ENCODE data around the gene ST6GALNAC3.

ST6GALNAC3 gene

DNA sequence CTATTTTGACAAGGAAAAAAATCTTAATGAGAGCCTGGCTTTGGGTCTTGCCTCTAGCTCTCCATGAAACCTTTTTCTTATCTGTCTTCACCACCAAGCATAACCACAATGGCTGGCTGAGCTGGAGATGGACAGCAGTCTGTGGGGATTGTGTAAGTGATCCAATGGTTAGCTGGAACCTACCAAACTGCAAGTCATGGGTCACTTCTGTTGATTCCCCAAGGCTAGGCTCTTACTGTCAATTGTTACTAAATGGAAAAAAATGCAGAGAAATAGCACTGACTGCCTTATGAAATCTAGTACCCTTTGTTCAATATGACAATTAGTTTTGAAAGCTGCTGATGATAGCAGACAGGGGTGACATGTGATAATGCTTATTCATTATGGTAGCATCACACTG is 359.0 kb downstream of the ST6GALNAC3 start:
- no peak for DNase-seq (ENCODE audit: low spot score)

DNA sequence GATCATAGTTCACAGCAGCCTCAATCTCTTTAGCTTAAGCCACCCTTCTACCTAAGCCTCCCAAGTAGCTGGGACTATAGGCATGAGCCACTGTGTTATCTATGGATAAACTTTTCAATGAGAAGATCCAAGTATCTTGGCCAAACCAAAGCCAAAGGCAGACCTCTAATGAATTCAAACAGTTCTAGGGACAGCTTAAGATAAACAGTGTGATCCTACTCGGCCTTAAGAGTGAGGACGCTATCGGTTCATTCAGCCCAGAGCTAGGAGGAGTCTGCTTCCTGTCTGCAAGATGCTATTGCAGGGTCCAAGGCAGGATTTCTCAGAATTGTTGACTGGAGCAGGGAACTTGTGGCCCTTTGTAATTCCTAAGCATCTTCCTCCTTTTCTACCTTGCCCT is 368.7 kb downstream of the ST6GALNAC3 start:
- DNase-seq (ENCODE audit: low spot score): no peak

DNA sequence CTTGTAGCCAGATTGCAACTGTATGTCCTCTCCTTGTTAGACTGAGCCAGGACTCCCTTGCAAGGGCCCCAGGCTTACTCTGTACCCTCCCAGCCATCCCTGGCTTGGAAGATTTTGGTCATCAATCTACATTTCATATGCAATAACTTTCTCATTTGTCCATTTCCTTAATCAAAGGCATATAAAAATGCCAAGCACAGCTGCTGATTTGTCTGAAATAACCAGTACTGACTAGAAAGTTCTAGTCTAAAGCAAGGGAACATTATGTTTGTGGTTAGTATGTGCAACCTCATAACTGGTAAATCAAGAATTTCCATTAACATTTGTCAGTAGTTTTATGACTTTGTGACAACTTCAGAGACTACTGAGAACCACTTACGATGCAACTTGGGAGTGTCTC is 370.2 kb downstream of the ST6GALNAC3 start:
- no peak for DNase-seq (ENCODE audit: low spot score)

DNA sequence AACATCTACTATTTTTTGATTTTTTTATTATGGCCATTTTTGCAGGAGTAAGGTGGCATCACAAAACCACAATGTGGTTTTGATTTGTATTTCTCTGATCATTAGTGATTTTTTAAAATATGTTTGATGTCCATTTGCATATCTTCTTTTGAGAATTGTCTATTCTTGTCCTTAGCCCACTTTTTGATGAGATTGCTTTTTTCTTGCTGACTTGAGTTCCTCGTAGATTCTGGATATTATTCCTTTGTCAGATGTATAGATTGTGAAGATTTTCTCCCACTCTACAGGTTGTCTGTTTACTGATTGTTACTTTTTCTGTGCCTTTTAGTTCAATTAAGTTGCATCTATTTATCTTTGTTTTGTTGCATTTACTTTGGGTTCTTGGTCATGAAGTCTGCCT is 375.7 kb downstream of the ST6GALNAC3 start:
- DNase-seq (ENCODE audit: low spot score): no peak

DNA sequence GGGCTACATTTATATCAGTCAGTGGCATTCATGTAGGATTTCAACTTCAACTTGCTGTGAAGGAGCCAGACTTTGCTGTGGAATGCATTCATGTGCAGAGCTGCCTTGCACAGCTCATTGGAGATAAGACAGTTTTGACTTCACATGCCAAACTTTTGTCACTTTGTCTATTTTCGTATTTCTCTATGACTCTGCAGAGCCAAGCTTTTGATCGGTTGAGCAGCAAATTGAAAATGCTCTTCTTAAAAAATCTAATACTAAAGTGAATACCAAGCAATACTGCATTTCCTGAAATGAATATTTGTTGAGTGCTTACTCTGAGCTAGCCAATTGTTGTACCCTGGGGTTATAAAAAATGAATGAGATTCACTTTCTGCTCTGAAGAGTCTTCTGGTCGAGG is 388.7 kb downstream of the ST6GALNAC3 start:
- DNase-seq (ENCODE audit: low spot score): no peak

GRCh38 chr1:76463849-76464248 is 389.3 kb downstream of the ST6GALNAC3 start:
- no peak for DNase-seq (ENCODE audit: low spot score)

- DNase-seq (ENCODE audit: low spot score): no peak
These were observed 390.5 kb downstream of the ST6GALNAC3 start for GRCh38 chr1:76465030-76465429.

DNA sequence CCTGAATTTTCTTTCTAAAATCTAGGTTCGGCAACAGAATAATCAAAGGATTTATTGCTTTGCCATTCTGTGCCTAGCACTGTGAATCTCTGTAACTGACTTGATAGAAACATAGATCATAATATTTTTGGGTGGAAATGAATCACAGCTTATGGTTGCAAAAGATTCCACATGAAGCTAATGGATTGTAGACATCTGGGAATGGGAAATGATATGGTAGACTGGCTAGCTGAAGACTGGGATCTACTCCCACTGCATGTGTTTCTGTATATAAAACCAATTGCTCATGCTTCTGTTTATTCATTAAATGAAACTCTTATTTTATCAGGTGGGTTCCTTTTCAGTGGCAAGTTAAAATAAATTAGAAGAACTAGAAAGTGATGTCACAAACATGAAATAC is 395.6 kb downstream of the ST6GALNAC3 start:
- DNase-seq (ENCODE audit: low spot score): no peak

DNA sequence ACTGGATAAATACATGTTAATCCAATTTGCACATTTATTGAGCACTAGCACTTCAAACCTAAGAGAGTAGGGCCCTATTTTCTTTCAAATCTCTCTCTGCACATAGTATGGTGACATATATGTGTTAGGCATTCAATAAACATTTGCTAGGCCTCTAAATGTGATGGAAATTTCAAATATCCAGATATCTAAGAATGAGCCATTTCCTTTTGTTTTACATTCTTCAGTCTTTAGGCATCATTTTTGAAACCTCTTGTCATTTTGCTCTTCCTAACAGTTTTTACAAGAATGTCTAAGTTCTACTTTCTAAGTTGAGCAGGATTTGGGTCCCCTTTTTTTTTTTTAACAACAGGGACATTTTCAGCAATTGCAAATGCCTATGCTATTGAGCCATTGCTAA is 397.0 kb downstream of the ST6GALNAC3 start:
- DNase-seq (ENCODE audit: low spot score): no peak

DNA sequence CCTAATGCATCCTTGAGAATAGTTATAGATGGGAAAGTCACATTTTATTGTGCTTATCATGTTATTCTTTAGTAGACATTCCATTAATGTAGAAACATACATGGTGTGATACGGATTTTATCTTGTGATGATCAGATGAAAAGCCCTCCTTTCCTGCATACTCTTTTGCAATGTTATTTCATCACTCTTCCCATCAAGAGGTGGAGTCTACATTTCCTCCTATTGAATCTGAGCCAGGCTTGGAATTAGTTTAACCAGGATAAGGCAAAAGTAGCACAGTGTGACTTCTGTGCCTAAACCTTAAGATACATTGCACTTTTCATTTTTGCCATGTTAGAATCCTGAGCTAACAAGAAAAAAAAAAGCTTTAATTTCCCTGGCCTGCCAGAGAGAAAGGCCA is 399.0 kb downstream of the ST6GALNAC3 start:
- DNase-seq (ENCODE audit: low spot score): no peak

GRCh38 chr1:76474922-76475321 is 400.4 kb downstream of the ST6GALNAC3 start:
- DNase-seq (ENCODE audit: low spot score): no peak

GRCh38 chr1:76477156-76477555 is 402.6 kb downstream of the ST6GALNAC3 start:
- DNase-seq (ENCODE audit: low spot score): no peak

DNA sequence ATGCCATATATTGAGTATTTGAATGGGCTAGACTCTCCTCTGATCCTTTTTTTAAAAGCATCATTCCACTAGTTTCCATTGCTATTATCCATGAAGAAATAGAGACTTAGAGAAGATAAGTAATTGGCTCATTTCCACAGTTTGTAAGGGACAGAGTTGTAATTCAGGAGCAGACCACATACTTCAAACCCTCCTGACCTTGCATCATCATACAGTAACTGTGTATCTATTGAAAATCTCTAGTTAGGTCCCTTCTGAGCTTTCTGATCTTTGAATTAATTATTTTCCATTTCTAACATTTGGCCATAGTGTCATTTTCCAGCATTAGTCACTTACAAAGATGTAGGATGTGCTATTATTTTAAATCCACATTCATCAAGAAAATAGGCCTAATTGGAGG is 406.3 kb downstream of the ST6GALNAC3 start:
- no peak for DNase-seq (ENCODE audit: low spot score)

GRCh38 chr1:76481672-76482071 is 407.1 kb downstream of the ST6GALNAC3 start:
- no peak for DNase-seq (ENCODE audit: low spot score)

DNA sequence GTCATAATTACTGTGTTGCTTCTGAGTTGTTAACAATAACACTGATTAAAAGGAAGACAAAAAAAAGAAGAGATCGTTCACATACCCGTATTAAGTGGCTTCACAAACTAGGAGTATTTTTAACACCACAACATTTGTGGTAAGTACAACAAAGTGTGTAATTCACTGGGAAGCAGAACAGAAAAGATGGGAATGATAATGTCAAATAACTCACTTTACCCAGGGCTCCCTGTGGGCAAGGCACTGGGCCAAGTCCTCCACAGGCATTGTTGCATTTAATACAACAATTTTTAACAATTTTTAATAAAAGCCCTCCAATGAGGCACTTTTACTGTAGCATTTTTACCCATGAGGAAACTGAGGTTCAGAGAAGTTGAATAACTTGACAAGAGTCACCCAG is 407.7 kb downstream of the ST6GALNAC3 start:
- DNase-seq (ENCODE audit: low spot score): no peak

GRCh38 chr1:76491737-76492136 is 417.2 kb downstream of the ST6GALNAC3 start:
- no peak for DNase-seq (ENCODE audit: low spot score)

DNA sequence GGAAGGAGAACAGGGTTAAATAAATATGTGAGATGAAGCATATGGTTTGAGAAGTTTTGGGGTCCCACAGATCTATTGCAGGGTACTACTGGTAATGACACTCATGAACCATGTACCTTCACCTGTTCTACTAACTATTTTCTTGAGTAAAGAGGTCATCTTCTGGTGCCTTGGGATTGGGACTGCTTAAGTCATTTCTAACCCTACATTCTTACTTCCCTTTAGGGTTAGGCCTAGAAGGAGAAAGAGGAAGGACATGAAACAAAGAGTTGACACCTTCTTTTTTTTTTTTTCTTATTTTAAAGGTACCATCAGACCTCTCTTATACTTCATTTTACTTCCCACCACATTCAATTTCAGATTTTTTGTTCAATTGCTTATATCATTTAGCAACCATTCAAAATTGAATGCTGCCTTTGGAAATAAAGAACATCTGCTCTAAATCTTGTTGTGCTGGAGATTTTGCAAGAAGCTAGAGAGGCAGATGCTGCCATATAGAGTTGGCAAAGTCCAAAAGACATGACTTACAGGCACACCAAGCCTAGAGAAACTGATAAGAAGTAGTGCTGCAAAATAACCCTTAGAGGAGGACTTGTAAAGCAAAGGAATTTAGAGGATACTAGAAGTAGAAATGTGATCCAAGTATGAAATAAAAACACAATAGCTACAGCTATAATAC is 418.3 kb downstream of the ST6GALNAC3 start:
- peak; percentile 7 for DNase-seq (ENCODE audit: low spot score)

DNA sequence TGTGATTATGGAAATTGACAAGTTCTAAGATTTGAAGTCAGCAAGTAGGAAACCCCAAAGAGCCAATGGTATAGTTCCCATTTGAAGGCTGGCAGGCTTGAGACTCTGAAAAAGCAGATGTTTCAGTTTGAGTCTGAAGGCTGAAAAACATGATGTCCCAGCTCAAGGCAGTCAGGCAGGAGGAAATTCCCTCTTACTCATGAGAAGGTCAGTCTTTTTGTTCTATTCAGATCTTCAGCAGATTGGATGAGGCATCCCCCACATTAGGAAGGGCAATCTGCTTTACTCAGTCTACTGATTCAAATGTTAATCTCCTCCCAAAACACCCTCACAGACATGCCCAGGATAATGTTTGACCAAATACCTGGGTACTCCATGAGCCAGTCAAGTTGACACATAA is 420.3 kb downstream of the ST6GALNAC3 start:
- no peak for DNase-seq (ENCODE audit: low spot score)

GRCh38 chr1:76496871-76497270 is 422.3 kb downstream of the ST6GALNAC3 start:
- no peak for DNase-seq (ENCODE audit: low spot score)

DNA sequence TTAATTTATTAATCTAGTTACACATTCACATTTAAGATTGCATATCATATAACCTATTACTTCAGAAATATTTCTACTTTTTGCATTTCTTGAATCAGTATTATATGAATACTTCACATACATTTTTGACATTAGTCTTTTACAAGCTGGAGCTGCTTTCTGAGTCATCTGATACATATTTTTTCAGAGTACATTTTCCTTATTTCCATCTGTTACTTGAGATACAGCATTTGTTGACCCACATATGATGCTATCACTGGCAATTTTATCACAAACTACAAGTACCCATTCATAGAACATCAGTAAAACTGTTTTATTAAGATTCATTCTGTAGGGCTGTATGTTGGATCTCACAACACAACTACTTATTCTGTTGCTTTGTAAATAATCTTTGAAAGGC is 425.6 kb downstream of the ST6GALNAC3 start:
- DNase-seq (ENCODE audit: low spot score): no peak

GRCh38 chr1:76501136-76501535 is 426.6 kb downstream of the ST6GALNAC3 start:
- DNase-seq (ENCODE audit: low spot score): no peak

GRCh38 chr1:76501586-76502219 is 427.2 kb downstream of the ST6GALNAC3 start:
- DNase-seq (ENCODE audit: low spot score): no peak

GRCh38 chr1:76503100-76503499 is 428.6 kb downstream of the ST6GALNAC3 start:
- DNase-seq (ENCODE audit: low spot score): no peak

DNA sequence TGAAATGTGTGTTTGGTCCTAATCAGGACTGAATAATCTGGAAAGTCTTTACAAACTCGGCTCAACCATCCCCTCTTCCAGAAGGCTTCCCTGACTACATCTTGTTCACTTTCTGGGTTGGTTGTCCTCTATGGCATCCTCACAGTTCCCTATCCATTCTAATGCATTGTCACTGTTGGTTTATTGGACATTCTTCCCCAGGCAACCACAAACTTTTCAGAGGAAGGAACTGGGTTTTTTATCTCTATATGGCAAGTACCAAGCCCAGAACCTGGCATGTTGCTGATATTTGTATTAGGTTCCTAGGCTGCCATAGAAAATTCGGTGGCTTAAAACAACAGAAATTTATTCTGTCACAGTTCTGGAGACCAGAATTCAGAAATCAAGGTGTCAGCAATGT is 429.2 kb downstream of the ST6GALNAC3 start:
- no peak for DNase-seq (ENCODE audit: low spot score)
